Smooth muscle cell (in vitro differentiated cells): ENCODE measurements around the gene TTC12. TPM values are rescaled to one million over a fixed set of nuclear protein-coding genes. Genes with fewer than 3 reads are reported as not detected.

ENCODE experiments used
- DNase-seq: peaks from one replicate; lab custom pipeline; 2025; ENCODE audit not compliant: unreplicated experiment; lab: John Stamatoyannopoulos, UW
- H2AFZ ChIP-seq: fragments of 200-600 bp; sonication (generic); 2 replicates; pipeline ENCODE4 v1.6.0; 2016; ENCODE audit warnings: antibody characterized with exemption, low read depth, mild to moderate bottlenecking
- H3F3A ChIP-seq: fragments of 200-600 bp; sonication (generic); 2 replicates; pipeline ENCODE4 v1.6.0; 2017; ENCODE audit warnings: antibody characterized with exemption, low read depth
- H3K27ac ChIP-seq: fragments of 200-600 bp; sonication (generic); 2 replicates; pipeline ENCODE4 v1.5.1; 2016; ENCODE audit warnings: low read depth, mild to moderate bottlenecking
- H3K27me3 ChIP-seq: fragments of 200-600 bp; sonication (generic); 2 replicates; pipeline ENCODE4 v1.6.1; 2016; ENCODE audit warnings: low read depth, mild to moderate bottlenecking
- H3K36me3 ChIP-seq: fragments of 200-600 bp; sonication (generic); 2 replicates; pipeline ENCODE4 v1.5.1; 2016; ENCODE audit warnings: low read depth
- H3K4me1 ChIP-seq: fragments of 200-600 bp; sonication (generic); 2 replicates; pipeline ENCODE4 v1.5.1; 2016; ENCODE audit warnings: low read depth
- H3K4me2 ChIP-seq: fragments of 200-600 bp; sonication (generic); 2 replicates; pipeline ENCODE4 v1.6.0; 2016; ENCODE audit warnings: mild to moderate bottlenecking
- H3K4me3 ChIP-seq: fragments of 200-600 bp; sonication (generic); 2 replicates; pipeline ENCODE4 v1.5.1; 2016; ENCODE audit warnings: mild to moderate bottlenecking
- H3K79me2 ChIP-seq: fragments of 200-600 bp; sonication (generic); 2 replicates; pipeline ENCODE4 v1.6.0; 2016; ENCODE audit warnings: low read depth, mild to moderate bottlenecking
- H3K9ac ChIP-seq: fragments of 200-600 bp; sonication (generic); 2 replicates; pipeline ENCODE4 v1.6.0; 2016; ENCODE audit warnings: low read depth
- H3K9me3 ChIP-seq: fragments of 200-600 bp; sonication (generic); replicated peaks from 2 replicates; pipeline ENCODE4 v1.5.1; 2016; ENCODE audit warnings: low read depth
- H4K20me1 ChIP-seq: fragments of 200-600 bp; sonication (generic); 2 replicates; pipeline ENCODE4 v1.6.0; 2016; ENCODE audit warnings: low read depth
- WGBS: methylation state at CpG from one replicate; pipeline ENCODE4 v1.1.7; 2016; ENCODE audit warnings: low lambda C conversion rate; 5-methylcytosine and 5-hydroxymethylcytosine counted together
- polyA plus RNA-seq: library from polyadenylated mRNA; unstranded; fragments of >200 nt; fragmentation: Nextera tagmentation; extraction: Ambion mirVana; gene quantifications from 2 replicates; pipeline ENCODE4 v1.2.1, GENCODE V29; 2016
- total RNA-seq: library from RNA; depleted of rRNA; stranded (reverse); fragments of >200 nt; gene quantifications from 2 replicates; pipeline ENCODE4 v1.2.3, GENCODE V29; 2014
- TF ChIP-seq, protein P1 (sequence below): fragments of 200-600 bp; sonication (generic); IDR thresholded peaks from 2 replicates; pipeline ENCODE4 v1.5.1; 2017; ENCODE audit warnings: borderline replicate concordance, mild to moderate bottlenecking, antibody characterized with exemption; ENCODE audit not compliant: insufficient read depth, poor library complexity, severe bottlenecking

TTC12 gene
- total and polyA plus RNA-seq, 2 experiments from 2014 or later, result 5.8 to 8.8 TPM

DNA sequence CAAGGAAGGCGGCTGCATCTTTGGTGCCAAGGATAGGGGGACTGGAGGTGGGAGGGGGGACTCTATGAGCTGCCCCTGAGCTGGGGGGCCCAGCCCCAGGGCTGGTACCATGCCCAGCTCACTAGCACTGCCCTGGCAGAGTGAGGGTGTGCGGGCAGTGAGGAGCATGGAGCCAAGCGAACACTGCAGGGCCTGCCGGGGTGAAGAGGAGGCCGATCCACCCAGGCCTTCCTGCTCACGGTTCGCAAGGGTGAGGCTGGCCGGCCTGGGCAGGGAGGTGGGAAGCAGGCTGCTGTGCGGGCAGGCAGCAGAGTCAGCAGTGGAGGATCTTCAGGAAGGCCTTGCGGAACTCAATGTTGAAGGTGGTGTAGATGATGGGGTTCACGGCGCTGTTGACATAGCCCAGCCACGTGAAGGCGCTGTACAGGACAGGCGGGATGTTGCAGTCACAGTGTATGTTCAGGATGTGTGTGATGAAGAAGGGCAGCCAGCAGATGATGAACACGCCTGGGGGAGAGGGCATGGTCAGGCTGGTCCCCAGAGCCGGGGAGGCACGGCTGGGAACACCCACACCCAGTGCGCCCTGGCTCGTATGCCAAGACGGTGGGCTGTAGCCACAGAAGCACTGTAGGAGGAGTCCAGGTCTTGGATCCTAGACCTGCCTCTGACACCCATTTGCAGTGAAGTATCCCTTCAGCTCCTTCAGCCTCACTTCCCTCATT, 96.2 kb downstream of the TTC12 start:
- Histone ChIP-seq H3K27ac (no peak overlapping the region), H3K4me3 (no peak overlapping the region), H3K9me3 (no peaks in the 10 kb centered on the region), H3K27me3 (no peaks in the 10 kb centered on the region), H3K79me2 (no peaks in the 10 kb centered on the region), H2AFZ (no peak overlapping the region), H3K9ac (no peak overlapping the region), H4K20me1 (no peaks in the 10 kb centered on the region), H3K4me2 (no peak overlapping the region), H3F3A (no peaks in the 10 kb centered on the region), H3K36me3 (no peaks in the 10 kb centered on the region), H3K4me1 (no peaks in the 10 kb centered on the region)
- TF ChIP-seq, protein P1, sequence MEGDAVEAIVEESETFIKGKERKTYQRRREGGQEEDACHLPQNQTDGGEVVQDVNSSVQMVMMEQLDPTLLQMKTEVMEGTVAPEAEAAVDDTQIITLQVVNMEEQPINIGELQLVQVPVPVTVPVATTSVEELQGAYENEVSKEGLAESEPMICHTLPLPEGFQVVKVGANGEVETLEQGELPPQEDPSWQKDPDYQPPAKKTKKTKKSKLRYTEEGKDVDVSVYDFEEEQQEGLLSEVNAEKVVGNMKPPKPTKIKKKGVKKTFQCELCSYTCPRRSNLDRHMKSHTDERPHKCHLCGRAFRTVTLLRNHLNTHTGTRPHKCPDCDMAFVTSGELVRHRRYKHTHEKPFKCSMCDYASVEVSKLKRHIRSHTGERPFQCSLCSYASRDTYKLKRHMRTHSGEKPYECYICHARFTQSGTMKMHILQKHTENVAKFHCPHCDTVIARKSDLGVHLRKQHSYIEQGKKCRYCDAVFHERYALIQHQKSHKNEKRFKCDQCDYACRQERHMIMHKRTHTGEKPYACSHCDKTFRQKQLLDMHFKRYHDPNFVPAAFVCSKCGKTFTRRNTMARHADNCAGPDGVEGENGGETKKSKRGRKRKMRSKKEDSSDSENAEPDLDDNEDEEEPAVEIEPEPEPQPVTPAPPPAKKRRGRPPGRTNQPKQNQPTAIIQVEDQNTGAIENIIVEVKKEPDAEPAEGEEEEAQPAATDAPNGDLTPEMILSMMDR, result no peak
- 94% methylated on average over 21 of the region's 21 CpGs for WGBS
- DNase-seq, result no peak

DNA sequence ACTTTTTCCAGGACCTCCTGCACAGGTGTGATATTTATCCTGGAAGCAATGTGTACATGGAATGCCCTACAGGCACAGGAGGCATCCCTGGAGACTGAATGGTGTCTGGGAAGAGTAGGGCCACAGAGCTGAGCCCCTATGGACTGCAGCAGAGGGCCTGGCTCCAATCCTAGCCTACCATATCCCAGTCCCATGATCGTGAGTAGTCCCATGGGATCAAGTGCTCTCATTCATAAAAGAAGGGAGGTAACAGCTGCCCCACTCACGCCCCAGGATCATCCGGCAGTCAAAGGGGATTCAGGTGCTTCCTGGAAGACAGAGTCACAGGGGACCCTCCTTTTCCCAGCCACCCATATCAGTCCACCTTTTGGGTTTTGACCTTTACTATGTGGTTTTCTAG, 97.2 kb downstream of the TTC12 start:
- H3K27me3 ChIP-seq, result no peaks in the 10 kb centered on the region
- TF ChIP-seq, protein P1, result no peak
- no peaks in the 10 kb centered on the region for H3K36me3 ChIP-seq
- H3K9ac ChIP-seq, result no peak overlapping the region
- no peak overlapping the region for H3K4me3 ChIP-seq
- H3K4me2 ChIP-seq, result no peak overlapping the region
- no peaks in the 10 kb centered on the region for H3K9me3 ChIP-seq
- H3K27ac ChIP-seq, result no peak overlapping the region
- H3F3A ChIP-seq, result no peaks in the 10 kb centered on the region
- no peaks in the 10 kb centered on the region for H4K20me1 ChIP-seq
- whole genome bisulfite sequencing, result 91% methylated on average over 3 of the region's 3 CpGs
- H3K4me1 ChIP-seq, result no peaks in the 10 kb centered on the region
- no peak for DNase-seq
- no peaks in the 10 kb centered on the region for H3K79me2 ChIP-seq
- no peak overlapping the region for H2AFZ ChIP-seq

DNA sequence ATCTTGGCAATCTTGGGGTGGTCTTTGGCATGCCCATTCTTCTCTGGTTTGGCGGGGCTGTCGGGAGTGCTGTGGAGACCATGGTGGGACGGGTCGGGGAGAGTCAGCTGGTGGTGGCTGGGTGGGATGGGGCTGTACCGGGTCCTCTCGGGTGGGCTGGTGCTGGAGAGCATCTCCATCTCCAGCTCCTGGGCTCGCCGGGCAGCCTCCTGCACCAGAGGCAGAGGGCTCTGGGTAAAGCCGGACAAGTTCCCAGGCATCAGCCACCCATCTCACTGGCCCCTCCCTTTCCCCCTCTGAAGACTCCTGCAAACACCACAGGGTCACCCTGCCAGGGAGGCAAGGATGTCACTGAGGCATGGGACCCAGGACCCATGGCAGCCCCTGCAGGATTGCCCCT, 98.3 kb downstream of the TTC12 start:
- Histone ChIP-seq H3K36me3 (no peaks in the 10 kb centered on the region), H3F3A (no peaks in the 10 kb centered on the region), H4K20me1 (no peaks in the 10 kb centered on the region), H3K4me1 (no peaks in the 10 kb centered on the region), H3K27ac (no peak overlapping the region), H3K4me3 (no peak overlapping the region), H3K27me3 (no peaks in the 10 kb centered on the region), H3K79me2 (no peaks in the 10 kb centered on the region), H3K9ac (no peak overlapping the region), H3K4me2 (no peak overlapping the region), H2AFZ (no peak overlapping the region), H3K9me3 (no peaks in the 10 kb centered on the region)
- TF ChIP-seq, protein P1, result no peak
- WGBS, result 93% methylated on average over 5 of the region's 9 CpGs
- no peak for DNase-seq

DNA sequence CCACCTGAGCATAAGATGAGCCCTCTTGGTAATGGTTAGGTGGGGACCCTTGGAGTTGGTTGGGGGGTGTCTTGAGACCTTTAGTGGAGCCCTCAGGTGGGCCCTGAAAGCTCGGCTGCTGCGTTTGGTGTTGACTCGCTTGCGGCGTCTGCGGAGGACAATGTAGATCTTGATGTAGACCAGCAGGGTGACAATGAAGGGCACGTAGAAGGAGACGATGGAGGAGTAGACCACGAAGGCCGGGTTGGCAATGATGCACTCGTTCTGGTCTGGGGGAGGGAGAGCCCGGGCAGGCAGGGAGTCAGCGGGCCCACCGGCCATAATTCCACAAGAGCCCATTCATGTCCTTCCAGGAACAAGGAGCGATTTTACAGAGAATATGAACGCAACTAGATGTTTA, 101.0 kb downstream of the TTC12 start:
- Histone ChIP-seq H3K4me3 (no peak overlapping the region), H3K27me3 (no peaks in the 10 kb centered on the region), H3F3A (no peaks in the 10 kb centered on the region), H3K36me3 (no peaks in the 10 kb centered on the region), H3K4me2 (no peak overlapping the region), H3K27ac (no peak overlapping the region), H3K9ac (no peak overlapping the region), H4K20me1 (no peaks in the 10 kb centered on the region), H2AFZ (no peak overlapping the region), H3K4me1 (no peaks in the 10 kb centered on the region), H3K9me3 (no peaks in the 10 kb centered on the region), H3K79me2 (no peaks in the 10 kb centered on the region)
- 97% methylated on average over 16 of the region's 16 CpGs for WGBS
- TF ChIP-seq, protein P1, result no peak
- DNase-seq, result no peak
